Measurements from ENCODE around the gene TLL1.

Gene TLL1

GRCh38 chr4:165965503-165965902 is 92.5 kb downstream of the TLL1 start:
- no peak for DNase-seq (ENCODE audit: low read depth)
- H3K4me3 ChIP-seq (replicated peaks; ENCODE audit: low read depth, low read length), result no peak overlapping the region
- TF ChIP-seq CTCF (IDR thresholded peaks at IDR 0.05; ENCODE audit: low read length, missing control alignments), result no peak

GRCh38 chr4:165966833-165967232 is 93.8 kb downstream of the TLL1 start:
- DNase-seq (ENCODE audit: low read depth), result no peak
- no peak overlapping the region for H3K4me3 ChIP-seq (replicated peaks; ENCODE audit: low read depth, low read length)
- no peak for TF ChIP-seq CTCF (IDR thresholded peaks at IDR 0.05; ENCODE audit: low read length, missing control alignments)

GRCh38 chr4:165967486-165967885 is 94.4 kb downstream of the TLL1 start:
- DNase-seq (ENCODE audit: low read depth), result no peak
- TF ChIP-seq CTCF (IDR thresholded peaks at IDR 0.05; ENCODE audit: low read length, missing control alignments), result no peak
- H3K4me3 ChIP-seq (replicated peaks; ENCODE audit: low read depth, low read length), result no peak overlapping the region

GRCh38 chr4:165970703-165971420 is 97.8 kb downstream of the TLL1 start:
- H3K4me3 ChIP-seq (replicated peaks; ENCODE audit: low read depth, low read length), result no peak overlapping the region
- no peak for DNase-seq (ENCODE audit: low read depth)
- TF ChIP-seq CTCF (IDR thresholded peaks at IDR 0.05; ENCODE audit: low read length, missing control alignments), result no peak

GRCh38 chr4:165971446-165971845 is 98.4 kb downstream of the TLL1 start:
- no peak for DNase-seq (ENCODE audit: low read depth)
- H3K4me3 ChIP-seq (replicated peaks; ENCODE audit: low read depth, low read length), result no peak overlapping the region
- TF ChIP-seq CTCF (IDR thresholded peaks at IDR 0.05; ENCODE audit: low read length, missing control alignments), result no peak

GRCh38 chr4:165971933-165972332 is 98.9 kb downstream of the TLL1 start:
- DNase-seq (ENCODE audit: low read depth), result no peak
- no peak for TF ChIP-seq CTCF (IDR thresholded peaks at IDR 0.05; ENCODE audit: low read length, missing control alignments)

GRCh38 chr4:165972747-165973146 is 99.7 kb downstream of the TLL1 start:
- DNase-seq (ENCODE audit: low read depth), result no peak
- no peak overlapping the region for H3K4me3 ChIP-seq (replicated peaks; ENCODE audit: low read depth, low read length)
- no peak for TF ChIP-seq CTCF (IDR thresholded peaks at IDR 0.05; ENCODE audit: low read length, missing control alignments)

More at GRCh38 chr4:165971933-165972332, 98.9 kb downstream of the TLL1 start:
- no peak overlapping the region for H3K4me3 ChIP-seq (replicated peaks; ENCODE audit: low read depth, low read length)
